Activated gamma-delta T cell (primary cell): Measurements from ENCODE around the gene RNF13.
"Not testable (repeated sequence)": the region's sequence is repeated elsewhere in the genome, so short reads cannot be mapped to it uniquely, and the experiment has no call there.

Source experiments
- DNase-seq: peaks from one replicate; lab custom pipeline; 2025; lab: John Stamatoyannopoulos, UW

RNF13 gene

DNA sequence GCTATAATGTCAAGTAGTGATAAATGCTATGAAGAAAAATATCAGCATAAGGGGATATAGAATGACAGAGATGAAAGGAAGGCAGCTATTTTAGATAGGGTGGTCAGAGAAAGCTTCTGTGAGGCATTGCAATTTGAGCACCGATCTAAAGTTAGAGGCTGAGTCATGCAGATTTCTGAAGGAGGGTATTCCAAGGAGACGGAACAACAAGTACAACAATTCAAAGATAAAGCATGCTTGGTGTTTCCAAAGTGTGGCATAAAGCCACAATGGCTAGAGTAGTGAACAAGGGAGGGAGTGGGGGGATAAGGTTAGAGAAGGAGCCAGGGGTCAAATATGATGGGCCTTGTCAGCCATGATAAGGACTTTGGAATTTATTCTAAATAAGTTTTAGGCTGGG, 85.8 kb downstream of the RNF13 start:
- no peak for DNase-seq

DNA sequence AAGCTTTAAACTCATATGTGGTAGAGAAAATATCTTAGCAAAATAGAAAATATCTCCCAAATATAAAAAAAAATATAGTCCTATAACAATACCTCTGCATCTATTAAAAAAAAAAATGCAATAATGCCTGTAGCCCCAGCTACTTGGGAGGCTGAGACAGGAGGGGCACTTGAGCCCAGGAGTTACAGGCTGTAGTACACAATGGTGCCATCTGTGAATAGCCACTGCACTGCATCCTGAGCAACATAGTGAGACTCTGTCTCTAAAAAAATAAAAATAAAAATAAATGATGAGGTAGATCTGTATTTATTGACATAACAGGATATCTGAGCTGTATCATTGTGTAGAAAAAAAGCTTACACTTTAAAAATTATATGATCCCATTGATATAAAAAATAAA, 87.3 kb downstream of the RNF13 start:
- DNase-seq = no peak

DNA sequence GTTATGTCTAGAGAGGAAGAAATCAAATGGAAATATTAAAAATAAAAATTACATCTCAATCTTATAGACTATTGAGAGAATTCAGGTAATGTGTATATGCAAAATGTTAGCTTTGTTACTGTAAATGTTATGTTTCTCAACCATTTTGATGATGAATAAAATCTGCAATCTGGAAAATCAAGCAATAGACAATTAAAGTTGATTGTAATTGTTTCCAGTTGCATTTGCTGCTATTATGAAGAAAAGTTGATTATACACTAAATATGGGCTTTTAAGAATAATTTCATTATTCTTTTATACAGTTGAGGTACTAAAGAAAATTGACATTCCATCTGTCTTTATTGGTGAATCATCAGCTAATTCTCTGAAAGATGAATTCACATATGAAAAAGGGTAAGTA, 88.8 kb downstream of the RNF13 start:
- no peak for DNase-seq

DNA sequence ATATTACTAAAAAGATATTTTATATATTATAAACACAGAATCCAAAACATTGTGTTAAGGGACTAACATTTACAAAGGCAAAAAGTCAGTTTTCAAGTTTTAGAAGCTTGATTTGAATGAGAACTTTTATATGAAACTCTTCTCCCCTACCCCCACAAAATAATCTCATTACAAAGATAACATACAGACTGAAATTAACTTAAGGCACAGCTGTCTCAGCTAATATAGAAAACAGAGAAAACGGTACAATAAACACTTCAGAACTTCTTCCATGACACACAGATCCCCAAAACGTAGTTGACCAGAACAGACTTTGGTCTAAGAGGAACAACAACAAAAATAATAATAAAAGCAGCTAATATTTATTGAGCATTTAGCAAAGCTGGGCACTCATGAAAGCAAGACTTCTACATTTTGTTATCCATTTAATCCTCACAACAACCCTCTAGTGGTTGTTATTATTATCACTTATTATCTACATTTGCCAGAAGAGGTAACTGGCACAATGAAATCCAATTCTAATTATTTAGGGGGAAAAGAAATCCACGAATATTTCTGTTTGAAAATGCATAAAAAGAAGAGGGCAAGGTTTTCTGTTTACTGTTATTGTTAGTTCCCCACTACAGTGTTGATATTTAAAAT, 89.6 kb downstream of the RNF13 start:
- no peak for DNase-seq

DNA sequence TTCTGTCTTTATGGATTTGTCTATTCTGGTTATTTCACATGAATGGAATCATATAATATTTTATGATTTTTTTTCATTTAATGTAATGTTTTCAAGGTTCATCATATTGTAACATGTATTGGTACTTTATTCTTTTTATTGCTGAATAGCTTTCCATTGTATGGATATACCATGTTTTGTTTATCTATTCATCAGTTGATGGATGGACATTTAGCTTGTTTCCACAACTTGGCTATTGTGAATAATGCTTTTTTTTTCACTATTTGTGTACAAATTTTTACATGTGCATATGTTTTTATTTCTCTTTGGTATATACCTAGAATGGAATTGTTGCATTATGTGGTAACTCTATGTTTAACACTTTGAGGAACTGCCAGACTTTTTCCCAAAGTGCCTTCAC, 93.0 kb downstream of the RNF13 start:
- DNase-seq = no peak

DNA sequence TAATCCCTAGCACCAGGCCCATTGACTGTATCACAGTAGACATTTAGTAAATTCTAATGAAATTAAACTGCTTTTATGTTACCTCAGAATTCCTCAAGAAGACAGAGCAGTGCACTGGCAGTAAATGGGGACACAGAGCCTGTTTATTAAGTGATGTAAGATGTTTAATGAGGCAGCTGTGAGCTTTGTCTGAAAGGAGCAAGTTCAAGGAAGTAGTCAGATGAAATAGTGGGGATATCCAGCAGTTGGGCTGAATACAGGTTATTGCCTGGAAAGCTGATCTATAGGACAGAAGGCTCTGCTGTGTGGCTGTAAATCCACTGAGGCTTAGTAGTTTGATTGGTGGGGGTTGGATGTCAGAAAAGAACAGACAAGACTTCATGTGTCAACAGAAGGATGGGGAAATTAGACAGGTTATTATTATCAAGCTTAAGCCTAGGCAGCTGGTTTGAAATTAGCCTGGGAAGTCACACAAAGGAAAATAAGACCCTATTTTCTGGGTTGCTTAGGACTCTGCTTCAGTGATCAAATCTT, 95.5 kb downstream of the RNF13 start:
- no peak for DNase-seq

DNA sequence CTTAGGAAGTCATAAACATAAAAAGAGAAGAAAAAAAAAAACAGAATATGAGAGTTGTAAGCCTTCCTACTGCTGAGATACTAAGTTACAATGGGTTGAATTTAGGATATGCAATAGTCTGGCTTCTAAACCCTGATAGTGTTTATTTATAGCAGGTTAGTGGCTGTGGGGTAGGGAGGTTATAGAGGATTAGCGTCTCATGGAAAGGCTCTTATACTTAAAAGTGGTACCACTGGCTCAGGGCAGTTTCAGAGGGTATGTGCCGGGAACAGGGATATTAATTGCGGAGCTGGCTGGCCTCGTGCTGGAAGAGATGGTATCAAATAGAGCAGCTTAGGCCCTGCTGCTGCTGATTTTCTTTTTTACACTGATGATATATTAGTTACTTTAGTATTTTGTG, 96.9 kb downstream of the RNF13 start:
- DNase-seq = no peak

DNA sequence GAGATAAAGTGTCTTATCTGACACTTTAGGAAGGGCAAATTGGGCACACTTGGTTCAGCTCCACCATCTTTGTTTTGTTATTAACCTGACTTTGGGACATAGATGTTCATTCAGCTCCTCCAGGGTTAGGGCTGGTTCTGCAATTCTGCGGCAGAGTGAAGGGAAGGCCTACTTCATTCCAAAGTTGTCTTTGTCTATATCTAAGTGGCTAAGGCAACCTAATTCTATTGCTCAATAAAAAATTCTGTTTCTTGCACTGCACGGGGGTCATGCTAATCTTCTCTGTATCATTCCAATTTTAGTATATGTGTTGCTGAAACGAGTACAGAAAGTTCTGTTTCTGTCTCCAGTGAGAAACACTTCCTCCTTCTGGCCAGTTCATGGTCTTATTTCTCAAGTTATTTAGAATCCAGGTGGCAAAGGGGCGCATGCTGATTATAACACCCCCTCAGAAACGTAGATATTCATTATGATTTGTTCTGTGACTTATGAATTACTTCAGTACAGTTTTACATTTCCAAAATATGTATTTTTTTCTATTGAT, 104.2 kb downstream of the RNF13 start:
- DNase-seq = no peak

DNA sequence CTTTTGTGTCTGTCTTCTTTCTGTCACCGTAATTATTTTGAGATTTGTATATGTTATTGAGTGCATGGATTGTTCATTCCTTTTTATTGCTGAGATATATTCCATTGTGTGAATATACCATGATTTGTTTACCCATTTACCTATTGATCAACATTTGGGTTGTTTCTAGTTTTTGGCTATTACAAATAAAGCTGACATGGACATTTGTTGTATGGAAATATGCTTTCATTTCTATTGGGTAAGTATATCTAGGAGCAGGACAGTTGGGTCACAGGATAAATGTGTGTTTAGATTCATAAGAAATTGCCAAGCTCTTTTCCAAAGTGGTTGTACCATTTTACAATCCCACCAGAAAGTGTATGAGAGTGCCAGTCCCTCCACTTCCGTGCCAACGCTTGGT, 106.5 kb downstream of the RNF13 start:
- DNase-seq = no peak

DNA sequence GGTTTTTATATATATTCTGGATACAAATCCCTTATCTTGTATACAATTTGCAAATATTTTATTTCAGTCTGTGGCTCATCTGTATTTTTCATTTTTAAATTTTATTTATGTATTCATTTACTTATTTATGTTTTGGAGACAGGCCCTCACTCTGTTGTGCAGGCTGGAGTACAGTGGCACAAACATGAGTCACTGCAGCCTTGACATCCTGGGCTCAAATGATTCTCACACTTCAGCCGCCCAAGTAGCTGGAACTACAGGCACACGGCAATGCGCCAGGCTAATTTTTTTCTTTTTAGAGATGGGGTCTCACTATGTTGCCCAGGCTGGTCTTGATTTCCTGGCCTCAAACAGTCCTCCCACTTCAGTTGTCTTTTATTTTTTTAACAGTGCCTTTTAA, 107.1 kb downstream of the RNF13 start:
- no peak for DNase-seq

DNA sequence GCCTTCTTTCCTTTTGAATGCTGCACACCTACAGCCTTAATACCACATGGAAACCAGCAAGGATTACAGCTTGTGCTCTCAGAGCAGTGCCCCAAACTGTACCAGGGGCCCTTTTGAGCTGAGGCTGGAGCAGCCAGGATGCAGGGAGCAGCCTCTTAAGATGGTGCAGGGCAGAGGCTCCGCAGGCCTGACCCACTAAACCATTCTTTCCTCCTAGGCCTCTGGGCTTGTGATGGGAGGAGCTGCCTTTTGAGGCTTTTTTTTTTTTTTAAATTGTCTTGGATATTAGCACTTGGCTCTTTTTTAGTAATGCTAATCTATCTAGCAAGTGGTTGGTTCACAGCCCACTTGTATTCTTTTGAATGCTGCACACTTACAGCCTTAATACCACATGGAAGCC, 120.0 kb downstream of the RNF13 start:
- no peak for DNase-seq

DNA sequence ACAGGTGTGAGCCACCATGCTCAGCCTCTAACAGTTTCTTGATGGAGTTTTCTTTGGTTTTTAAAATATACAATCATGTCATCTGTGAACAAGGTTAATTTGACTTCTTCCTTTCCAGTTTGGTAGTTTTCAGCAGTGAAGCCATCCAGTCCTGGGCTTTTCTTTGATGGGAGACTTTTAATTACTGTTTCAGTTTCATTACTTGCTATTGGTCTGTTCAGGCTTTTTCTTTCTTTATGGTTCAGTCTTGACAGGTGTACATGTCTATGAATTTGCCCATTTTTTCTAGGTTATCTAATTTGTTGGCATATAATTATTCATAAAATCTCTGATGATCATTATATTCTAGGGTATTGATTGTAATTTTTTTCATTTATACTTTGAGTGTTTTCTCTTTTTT, 120.8 kb downstream of the RNF13 start:
- DNase-seq = no peak

DNA sequence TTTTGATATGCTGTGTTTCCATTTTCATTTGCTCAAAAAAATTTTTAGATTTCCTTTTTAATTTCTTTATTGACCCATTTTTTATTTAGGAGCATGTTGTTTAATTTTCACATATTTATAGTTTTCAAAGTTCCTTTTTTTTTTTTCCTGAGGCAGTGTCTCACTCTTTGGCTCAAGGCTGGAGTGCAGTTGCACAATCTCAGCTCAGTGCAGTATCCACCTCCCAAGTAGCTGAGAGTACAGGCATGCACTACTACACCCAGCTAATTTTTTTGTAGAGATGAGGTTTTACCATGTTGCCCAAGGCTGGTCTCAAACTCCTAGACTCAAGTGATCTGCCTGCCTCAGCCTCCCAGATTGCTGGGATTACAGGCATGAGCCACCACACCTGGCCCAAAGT, 121.5 kb downstream of the RNF13 start:
- DNase-seq = no peak

DNA sequence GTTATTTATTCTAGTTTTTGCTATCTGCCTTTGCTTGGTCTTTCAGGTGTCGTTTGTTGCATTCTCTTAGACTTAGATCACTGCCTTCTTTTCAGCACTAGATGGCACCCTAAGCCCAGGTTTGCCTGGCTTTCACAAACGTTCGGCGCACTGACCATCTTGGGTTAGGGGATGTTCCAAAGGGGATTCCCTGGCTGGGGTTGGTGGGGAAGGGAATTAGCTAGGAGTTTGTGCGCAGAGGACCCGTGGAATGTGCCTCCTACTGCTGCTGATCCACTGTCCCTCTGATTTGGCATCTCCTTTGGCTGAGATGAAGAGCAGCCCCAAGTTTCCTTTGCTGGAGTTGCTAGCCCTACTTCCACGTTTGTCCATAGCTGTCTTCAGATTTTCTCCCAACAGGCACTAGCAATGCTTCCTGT, 123.8 kb downstream of the RNF13 start:
- no peak for DNase-seq

DNA sequence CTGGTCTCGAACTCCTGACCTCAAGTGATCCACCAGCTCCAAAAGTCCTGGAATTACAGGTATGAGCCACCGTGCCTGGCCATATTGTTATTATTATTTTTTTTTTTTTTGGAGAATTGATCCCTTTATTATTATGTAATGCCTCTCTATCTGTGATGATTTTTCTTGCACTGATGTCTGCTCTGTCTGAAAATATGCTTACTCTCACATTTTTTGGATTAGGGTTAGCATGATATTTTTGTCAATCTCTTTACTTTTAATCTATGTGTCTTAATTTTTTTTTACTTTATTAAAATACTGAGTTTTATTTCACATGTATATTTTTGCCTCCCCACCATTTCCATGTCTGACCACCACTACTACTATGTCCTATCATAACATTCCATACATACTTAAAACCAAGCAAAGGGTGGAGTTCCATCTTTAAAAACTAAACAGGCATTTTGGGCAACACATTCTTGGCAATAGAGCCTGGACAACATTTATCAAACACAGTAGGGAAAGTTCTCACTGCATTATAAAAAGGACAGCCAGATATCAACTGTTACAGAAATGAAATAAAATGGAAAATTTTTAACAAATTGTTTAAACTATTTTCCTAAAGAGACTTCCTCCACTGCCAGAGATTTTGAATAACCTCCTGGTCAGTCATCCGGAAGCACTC, 125.5 kb downstream of the RNF13 start:
- DNase-seq = not testable (repeated sequence)

DNA sequence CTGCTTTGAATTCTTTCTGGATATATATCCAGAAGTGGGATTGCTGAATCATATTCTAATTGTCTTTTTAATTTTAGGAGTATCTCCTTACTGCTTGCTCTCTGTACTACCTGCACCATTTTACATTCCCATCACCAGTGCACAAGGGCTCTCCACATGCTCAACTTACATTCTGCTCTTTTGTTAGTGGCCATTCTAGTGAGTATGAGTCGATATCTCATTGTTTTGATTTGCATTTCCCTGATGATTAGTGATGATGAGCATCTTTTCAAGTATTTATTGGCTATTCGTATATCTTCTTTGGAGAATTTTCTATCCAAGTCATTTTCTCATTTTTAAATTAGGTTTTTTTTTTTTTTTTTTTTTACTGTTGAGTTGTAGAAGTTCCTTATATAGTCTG, 128.2 kb downstream of the RNF13 start:
- DNase-seq = no peak

DNA sequence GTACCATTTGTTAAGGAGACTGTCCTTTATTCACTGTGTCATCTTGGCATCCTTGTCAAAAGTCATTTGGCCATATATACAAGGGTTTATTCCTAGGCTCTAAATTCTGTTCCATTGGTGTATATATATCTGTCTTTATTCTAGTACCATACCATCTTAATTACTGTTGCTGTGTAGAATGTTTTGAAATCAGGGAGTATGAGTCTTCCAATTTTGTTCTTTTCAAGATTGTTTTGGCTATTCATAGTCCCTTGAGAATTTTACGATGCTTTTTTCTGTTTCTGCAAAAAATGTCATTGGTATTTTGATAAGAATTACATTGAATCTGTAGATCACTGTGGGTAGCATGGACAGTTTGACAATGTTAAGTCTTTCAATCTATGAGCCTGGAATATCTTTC, 128.9 kb downstream of the RNF13 start:
- no peak for DNase-seq

DNA sequence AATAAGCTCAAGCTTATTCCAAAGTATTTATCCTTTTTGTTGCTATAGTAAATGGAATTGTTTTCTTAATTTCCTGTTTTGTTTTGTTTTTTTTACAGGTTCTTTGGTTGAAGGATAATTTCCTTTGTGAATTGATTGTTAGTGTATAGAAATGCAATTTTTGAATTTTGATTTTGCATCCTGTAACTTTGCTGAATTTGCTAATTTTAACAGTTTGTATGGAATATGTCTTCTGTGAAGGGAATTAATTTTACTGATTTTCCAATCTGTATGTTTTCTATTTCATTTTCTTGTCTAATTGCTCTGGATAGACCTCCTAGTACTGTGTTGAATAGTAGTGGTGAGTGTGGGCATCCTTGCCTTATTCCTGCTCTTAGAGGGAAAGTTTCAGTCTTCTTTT, 129.4 kb downstream of the RNF13 start:
- no peak for DNase-seq

DNA sequence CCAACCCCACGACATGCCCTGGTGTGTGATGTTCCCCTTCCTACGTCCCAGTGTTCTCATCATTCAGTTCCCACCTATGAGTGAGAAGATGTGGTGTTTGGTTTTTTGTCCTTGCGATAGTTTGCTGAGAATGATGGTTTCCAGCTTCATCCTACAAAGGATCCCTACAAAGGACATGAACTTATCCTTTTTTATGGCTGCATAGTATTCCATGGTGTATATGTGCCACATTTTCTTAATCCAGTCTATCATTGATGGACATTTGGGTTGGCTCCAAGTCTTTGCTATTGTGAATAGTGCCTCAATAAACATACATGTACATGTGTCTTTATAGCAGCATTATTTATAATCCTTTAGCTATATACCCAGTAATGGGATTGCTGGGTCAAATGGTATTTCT, 131.0 kb downstream of the RNF13 start:
- DNase-seq = not testable (repeated sequence)

DNA sequence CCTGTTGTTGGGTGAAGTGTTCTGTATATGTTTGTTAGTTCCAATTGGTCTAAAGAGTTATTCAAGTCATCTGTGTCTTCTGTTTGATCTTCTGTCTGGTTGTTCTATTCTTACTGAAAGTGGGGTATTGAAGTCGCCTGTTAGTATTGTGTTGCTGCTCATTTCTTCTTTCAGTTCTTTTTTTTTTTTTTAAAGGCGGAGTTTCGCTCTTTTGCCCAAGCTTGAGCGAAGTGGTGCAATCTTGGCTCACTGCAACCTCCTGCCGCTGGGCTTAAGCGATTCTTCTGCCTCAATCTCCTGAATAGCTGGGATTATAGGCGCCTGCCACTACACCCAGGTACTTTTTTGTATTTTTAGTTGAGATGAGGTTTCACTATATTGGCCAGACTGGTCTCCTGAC, 134.2 kb downstream of the RNF13 start:
- no peak for DNase-seq

DNA sequence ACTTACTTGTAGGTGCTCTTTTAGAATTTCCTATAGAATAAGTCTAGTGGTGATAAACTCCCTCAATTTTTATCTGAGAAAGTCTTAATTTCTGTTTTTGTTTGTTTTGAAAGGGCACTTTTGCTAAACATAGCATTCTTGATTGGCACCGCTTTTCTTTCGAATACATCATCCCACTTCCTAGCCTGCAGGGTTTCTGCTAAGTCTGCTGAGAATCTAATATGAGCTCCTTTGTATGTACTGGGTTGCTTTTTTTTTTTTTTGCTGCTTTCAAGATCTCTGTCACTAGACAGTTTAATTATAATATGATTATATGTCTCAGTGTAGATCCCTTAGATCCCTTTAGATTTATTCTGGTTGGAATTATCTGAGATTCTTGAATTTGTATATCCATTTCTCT, 136.2 kb downstream of the RNF13 start:
- no peak for DNase-seq

DNA sequence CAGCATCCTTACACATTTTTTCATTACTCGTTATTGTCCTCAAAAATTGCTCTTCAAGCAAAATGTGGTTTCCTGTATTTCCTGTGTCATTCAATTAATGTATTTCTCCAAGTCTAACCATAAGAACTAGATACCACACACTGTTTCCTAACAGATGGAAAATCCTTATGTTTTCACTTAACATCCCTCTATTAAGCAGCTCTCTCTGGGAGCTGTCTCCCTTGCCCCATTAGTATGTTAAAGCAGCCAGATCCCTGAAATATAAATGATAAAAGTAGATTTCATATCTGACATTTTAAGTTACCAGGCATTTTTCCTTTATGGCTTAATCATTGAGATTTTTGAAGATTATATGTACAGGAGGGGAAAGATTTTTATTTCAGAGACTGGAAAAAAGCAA, 141.8 kb downstream of the RNF13 start:
- no peak for DNase-seq

DNA sequence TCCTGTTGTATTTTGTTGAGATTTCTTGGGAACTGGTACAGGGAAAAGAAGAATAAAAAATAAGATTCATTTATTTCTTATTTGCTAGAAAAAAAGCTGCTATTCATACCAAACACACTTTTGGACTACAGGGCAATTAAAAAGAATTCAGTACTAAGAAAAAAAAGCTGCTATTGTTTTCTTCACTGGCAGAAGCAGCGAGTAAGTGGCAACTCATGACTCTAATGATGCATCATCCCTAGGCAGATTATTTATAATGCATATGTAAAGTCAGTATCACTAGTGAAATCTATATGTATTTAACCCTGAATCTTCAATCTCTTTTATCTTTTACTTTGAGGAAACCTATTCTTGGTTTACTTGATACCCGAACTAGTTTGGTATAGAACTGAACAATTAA, 142.4 kb downstream of the RNF13 start:
- DNase-seq = no peak
